Gastrocnemius medialis (tissue), 4 donors: ENCODE measurements around the gene TNNT1.

ENCODE experiments used
- POLR2A ChIP-seq, 2 donors: fragments of 450-650 bp; IDR thresholded peaks; one replicate each; pipeline ENCODE4 v1.6.1; 2017; ENCODE audit warnings: antibody characterized with exemption in 2 of 2, mild to moderate bottlenecking in 2 of 2, moderate library complexity in 2 of 2
- TF ChIP-seq, protein P1 (sequence below), 5 experiments: fragments of 450-650 bp in 3 of 5; fragments of 200-600 bp in 2 of 5; sonication (generic) in 2 of 5; IDR thresholded peaks in 4 of 5; conservative IDR thresholded peaks in 1 of 5; 1 replicate in 4 of 5; 2 replicates in 1 of 5; pipeline ENCODE4 v1.5.1; 2016 to 2019; ENCODE audit warnings: antibody characterized with exemption in 5 of 5, mild to moderate bottlenecking in 3 of 5, moderate library complexity in 3 of 5

DNA sequence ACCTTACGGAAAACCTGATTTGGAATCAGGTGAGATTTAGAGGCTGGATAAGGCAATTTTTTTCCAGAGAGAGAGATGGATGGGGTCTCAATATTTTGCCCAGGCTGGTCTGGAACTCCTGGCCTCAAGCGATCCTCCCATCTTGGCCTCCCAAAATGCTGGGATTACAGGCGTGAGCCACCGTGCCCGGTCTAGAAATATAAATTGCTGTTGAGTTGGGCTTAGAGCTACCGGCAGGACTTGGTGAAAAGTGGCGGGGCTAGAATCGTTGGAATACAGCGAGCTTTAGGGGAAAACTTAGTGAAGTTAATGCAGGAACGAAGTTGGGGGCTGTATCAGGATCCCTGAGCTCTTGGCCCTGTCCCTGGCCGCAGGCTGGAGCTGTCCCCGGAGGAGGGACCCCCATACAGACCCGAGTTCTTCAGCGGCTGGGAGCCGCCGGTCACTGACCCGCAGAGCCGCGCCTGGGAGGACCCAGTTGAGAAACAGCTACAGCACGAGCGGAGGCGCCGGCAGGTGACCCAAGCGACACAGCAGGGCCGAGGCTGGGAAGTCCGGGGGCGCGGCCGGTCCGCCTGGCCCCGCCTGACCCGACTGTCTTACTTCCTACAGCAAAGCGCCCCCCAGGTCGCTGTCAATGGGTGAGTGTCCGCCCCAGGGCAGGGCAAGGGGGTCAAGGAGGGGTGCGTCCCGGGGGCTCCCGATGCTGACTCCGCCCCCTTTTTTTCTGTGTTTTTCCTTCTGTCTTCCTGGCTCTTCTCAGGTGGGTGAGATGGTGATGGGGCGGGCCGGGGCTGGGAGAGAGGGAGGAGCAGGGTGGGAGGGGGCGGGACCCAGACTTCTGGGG lies 65.8 kb downstream of the TNNT1 start:
- no peak for TF ChIP-seq POLR2A (IDR thresholded peaks at IDR 0.05)
- TF ChIP-seq, protein P1, sequence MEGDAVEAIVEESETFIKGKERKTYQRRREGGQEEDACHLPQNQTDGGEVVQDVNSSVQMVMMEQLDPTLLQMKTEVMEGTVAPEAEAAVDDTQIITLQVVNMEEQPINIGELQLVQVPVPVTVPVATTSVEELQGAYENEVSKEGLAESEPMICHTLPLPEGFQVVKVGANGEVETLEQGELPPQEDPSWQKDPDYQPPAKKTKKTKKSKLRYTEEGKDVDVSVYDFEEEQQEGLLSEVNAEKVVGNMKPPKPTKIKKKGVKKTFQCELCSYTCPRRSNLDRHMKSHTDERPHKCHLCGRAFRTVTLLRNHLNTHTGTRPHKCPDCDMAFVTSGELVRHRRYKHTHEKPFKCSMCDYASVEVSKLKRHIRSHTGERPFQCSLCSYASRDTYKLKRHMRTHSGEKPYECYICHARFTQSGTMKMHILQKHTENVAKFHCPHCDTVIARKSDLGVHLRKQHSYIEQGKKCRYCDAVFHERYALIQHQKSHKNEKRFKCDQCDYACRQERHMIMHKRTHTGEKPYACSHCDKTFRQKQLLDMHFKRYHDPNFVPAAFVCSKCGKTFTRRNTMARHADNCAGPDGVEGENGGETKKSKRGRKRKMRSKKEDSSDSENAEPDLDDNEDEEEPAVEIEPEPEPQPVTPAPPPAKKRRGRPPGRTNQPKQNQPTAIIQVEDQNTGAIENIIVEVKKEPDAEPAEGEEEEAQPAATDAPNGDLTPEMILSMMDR (IDR thresholded peaks at IDR 0.05 in 4 of 5, conservative IDR thresholded peaks at IDR 0.05 in 1 of 5) = no peak
